HCT116 (cell line): ENCODE data around the gene GP2. TPM values are rescaled to one million over a fixed set of nuclear protein-coding genes. Genes with fewer than 3 reads are reported as not detected.

Experiments used
- ATAC-seq: fragments of 200-7000 bp; cut with Tn5 transposase; 2 replicates; pipeline ENCODE4 v1.9.1; 2020; ENCODE audit warnings: mild to moderate bottlenecking, moderate library complexity
- BruUV-seq: library from RNA; stranded (reverse); fragments of 400-500 nt; replicated peaks from 2 replicates; lab custom pipeline; 2021; lab: Mats Ljungman, UMichigan
- CTCF ChIA-PET: fragments of 300-600 bp; sonication (Branson Sonifier 250); formaldehyde crosslinking; loops from one replicate; lab custom pipeline; 2021; ENCODE audit warnings: antibody characterized with exemption; lab: Charles Lee
- POLR2A ChIA-PET: fragments of 300-600, 350-600 bp; sonication (Branson Sonifier 250); formaldehyde crosslinking; loops from one replicate; lab custom pipeline; 2021; ENCODE audit warnings: antibody characterized with exemption; lab: Charles Lee
- RAD21 ChIA-PET, 2 experiments: fragments of 300-600 bp; sonication (Branson Sonifier 250); formaldehyde crosslinking; loops; one replicate each; lab custom pipeline; 2023; ENCODE audit warnings: low total read pairs in 2 of 2; ENCODE audit not compliant: uncharacterized antibody in 2 of 2, unreplicated experiment in 2 of 2, low non-redundant PET in 1 of 2; lab: Charles Lee
- DNase-seq: peaks from one replicate; pipeline ENCODE4 v3.0.0-alpha.2; 2010; ENCODE audit warnings: low read depth, low spot score
- H2AFZ ChIP-seq: fragments of 200-600 bp; shearing (Covaris generic), sonication (generic); 2 replicates; pipeline ENCODE4 v1.6.1; 2017; ENCODE audit warnings: low read depth, mixed run types, mixed read lengths, antibody characterized with exemption, low read length; ENCODE audit not compliant: poor library complexity, severe bottlenecking
- H3K27ac ChIP-seq: 2 replicates; pipeline ENCODE4 v1.5.1; 2012; ENCODE audit warnings: low read depth, low read length
- H3K27me3 ChIP-seq: fragments of 200-600 bp; sonication (generic); 2 replicates; pipeline ENCODE4 v1.6.1; 2016; ENCODE audit warnings: mixed run types, low read length, mixed read lengths; ENCODE audit not compliant: insufficient read depth
- H3K36me3 ChIP-seq, 2 experiments: fragments of 200-500 bp in 1 of 2; fragments of 200-600 bp in 1 of 2; sonication (Bioruptor generic) in 1 of 2; sonication (generic) in 1 of 2; 2 replicates each; pipeline versions ENCODE4 v1.5.1 to v1.6.1; 2014 to 2016; ENCODE audit warnings: low read length in 2 of 2, inconsistent platforms in 1 of 2, mixed read lengths in 1 of 2, mixed run types in 1 of 2; ENCODE audit not compliant: insufficient read depth in 2 of 2, control insufficient read depth in 1 of 2
- H3K4me1 ChIP-seq, 2 experiments: fragments of 200-600 bp in 1 of 2; sonication (generic) in 1 of 2; 2 replicates each; pipeline versions ENCODE4 v1.5.1 to v1.6.1; 2012 to 2017; ENCODE audit warnings: low read length in 2 of 2, inconsistent platforms in 1 of 2, mild to moderate bottlenecking in 1 of 2, mixed read lengths in 1 of 2, mixed run types in 1 of 2, moderate library complexity in 1 of 2; ENCODE audit not compliant: insufficient read depth in 2 of 2, control insufficient read depth in 1 of 2
- H3K4me2 ChIP-seq: fragments of 200-600 bp; sonication (generic); 2 replicates; pipeline ENCODE4 v1.6.1; 2017; ENCODE audit warnings: mixed run types, low read length, mixed read lengths
- H3K4me3 ChIP-seq, 2 experiments: fragments of 200-600 bp in 1 of 2; sonication (generic) in 1 of 2; replicated peaks in 1 of 2; 2 replicates each; pipeline ENCODE4 v1.5.1; 2011 to 2016; ENCODE audit warnings: low read length in 2 of 2, control low read depth in 1 of 2, low read depth in 1 of 2, mild to moderate bottlenecking in 1 of 2, mixed read lengths in 1 of 2, mixed run types in 1 of 2
- H3K79me2 ChIP-seq: fragments of 200-600 bp; sonication (generic); 2 replicates; pipeline ENCODE4 v1.6.1; 2017; ENCODE audit warnings: mild to moderate bottlenecking, mixed run types, low read length, moderate library complexity, mixed read lengths; ENCODE audit not compliant: insufficient read depth
- H3K9ac ChIP-seq: fragments of 200-600 bp; sonication (generic); 2 replicates; pipeline ENCODE4 v1.6.1; 2016; ENCODE audit warnings: low read length, mixed read lengths
- H3K9me2 ChIP-seq: fragments of 200-600 bp; sonication (generic), shearing (Covaris generic); 2 replicates; pipeline ENCODE4 v1.6.1; 2017; ENCODE audit warnings: mixed run types, mild to moderate bottlenecking, moderate library complexity; ENCODE audit not compliant: insufficient read depth
- H3K9me3 ChIP-seq, 2 experiments: fragments of 200-500 bp in 1 of 2; fragments of 200-600 bp in 1 of 2; sonication (Bioruptor generic) in 1 of 2; sonication (generic) in 1 of 2; 2 replicates each; pipeline ENCODE4 v1.6.1; 2014 to 2017; ENCODE audit warnings: low read length in 2 of 2, mixed read lengths in 2 of 2, inconsistent platforms in 1 of 2, low read depth in 1 of 2, mild to moderate bottlenecking in 1 of 2, mixed run types in 1 of 2, moderate library complexity in 1 of 2; ENCODE audit not compliant: control insufficient read depth in 1 of 2, insufficient read depth in 1 of 2
- H4K20me1 ChIP-seq: fragments of 200-600 bp; sonication (generic), shearing (Covaris generic); 2 replicates; pipeline ENCODE4 v1.6.1; 2017; ENCODE audit warnings: mixed run types, mild to moderate bottlenecking, moderate library complexity; ENCODE audit not compliant: insufficient read depth
- ATF3 ChIP-seq: IDR thresholded peaks from 2 replicates; pipeline ENCODE4 v1.6.1; 2012
- CEBPB ChIP-seq: IDR thresholded peaks from 2 replicates; pipeline ENCODE4 v1.6.1; 2012; ENCODE audit warnings: low read depth
- CTCF ChIP-seq, 3 experiments: fragments of 200-600 bp in 1 of 3; sonication (generic) in 1 of 3; IDR thresholded peaks in 2 of 3; conservative IDR thresholded peaks in 1 of 3; 2 replicates each; pipeline ENCODE4 v1.5.1; 2012 to 2017; ENCODE audit warnings: low read depth in 2 of 3, low read length in 2 of 3, antibody characterized with exemption in 1 of 3, borderline replicate concordance in 1 of 3, control low read depth in 1 of 3, mild to moderate bottlenecking in 1 of 3, mixed read lengths in 1 of 3, mixed run types in 1 of 3, moderate library complexity in 1 of 3; ENCODE audit not compliant: insufficient read depth in 1 of 3
- EZH2 ChIP-seq: fragments of 200-600 bp; sonication (generic); IDR thresholded peaks from 2 replicates; pipeline ENCODE4 v1.6.1; 2017; ENCODE audit warnings: antibody characterized with exemption, mixed run types
- FOSL1 ChIP-seq: IDR thresholded peaks from 2 replicates; pipeline ENCODE4 v1.6.1; 2012; ENCODE audit warnings: low read depth
- POLR2A ChIP-seq: IDR thresholded peaks from 2 replicates; pipeline ENCODE4 v1.7.0; 2011; ENCODE audit warnings: borderline replicate concordance; ENCODE audit not compliant: insufficient read depth, insufficient read length; ENCODE audit errors: extremely low read depth
- SIN3A ChIP-seq: IDR thresholded peaks from 2 replicates; pipeline ENCODE4 v1.6.1; 2012; ENCODE audit warnings: low read depth
- intact Hi-C: fragments of 100-400 bp; cut with micrococcal nuclease; formaldehyde crosslinking; loops from 2 replicates; pipeline ENCODE4 v1.10.0; 2022
- total RNA-seq: library from RNA; stranded (reverse); gene quantifications from one replicate; pipeline ENCODE4 v1.2.1, GENCODE V29; 2021; ENCODE audit not compliant: unreplicated experiment
- TF ChIP-seq, protein P1 (sequence below): IDR thresholded peaks from 2 replicates; pipeline ENCODE4 v1.6.1; 2012

Gene GP2
- total RNA-seq, 1 experiment from 2014 or later = 8.7 TPM

DNA sequence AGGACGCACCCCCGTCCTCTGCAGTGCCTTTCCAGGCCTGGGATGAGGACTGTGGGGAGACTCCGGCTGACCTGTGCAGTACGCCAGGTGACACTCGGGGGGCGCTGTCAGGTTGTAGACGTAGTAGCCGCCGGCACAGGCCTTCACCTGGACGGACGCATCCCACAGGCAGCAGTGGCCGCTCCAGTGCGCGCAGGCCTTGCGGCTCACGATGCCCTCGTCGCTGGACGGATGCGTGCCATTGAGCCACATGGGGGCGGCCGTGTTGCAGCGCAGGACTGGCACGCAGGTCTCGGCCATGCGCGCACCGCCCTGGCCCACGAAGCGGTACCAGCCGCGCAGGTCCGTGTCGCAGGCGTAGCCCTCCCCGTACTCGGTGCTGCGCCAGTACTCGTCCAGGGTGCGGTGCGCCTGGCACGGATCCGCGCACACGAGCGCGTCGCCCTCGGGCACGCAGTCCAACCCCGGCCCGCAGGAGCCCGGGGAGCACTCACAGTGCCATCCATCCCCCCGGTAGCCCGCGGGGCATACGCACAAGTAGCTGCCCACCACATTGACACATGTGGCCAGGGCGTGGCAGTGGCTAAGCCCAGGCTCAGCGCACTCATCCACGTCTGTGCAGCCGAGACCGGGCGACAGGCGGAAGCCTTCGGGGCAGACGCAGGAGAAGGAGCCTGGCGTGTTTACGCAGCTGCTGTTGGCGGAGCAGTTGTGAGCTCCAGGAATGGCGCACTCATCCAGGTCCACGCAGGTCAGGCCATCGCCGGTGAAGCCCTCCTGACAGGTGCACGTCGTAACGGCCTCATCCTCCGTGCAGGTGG, 21.3 kb upstream of the GP2 start:
- TF ChIP-seq CEBPB (no peak), EZH2 (no peak), POLR2A (no peak), ATF3 (no peak), SIN3A (no peak), CTCF (IDR thresholded peaks at IDR 0.05 in 2 of 3, conservative IDR thresholded peaks at IDR 0.05 in 1 of 3; ENCODE audit: borderline replicate concordance in 1 of 3, insufficient read depth in 1 of 3, low read depth in 2 of 3, low read length in 2 of 3) (peak in 1 of 3 experiments; percentile 14; a peak in 2 of 6 replicates), FOSL1 (no peak)
- TF ChIP-seq, protein P1, sequence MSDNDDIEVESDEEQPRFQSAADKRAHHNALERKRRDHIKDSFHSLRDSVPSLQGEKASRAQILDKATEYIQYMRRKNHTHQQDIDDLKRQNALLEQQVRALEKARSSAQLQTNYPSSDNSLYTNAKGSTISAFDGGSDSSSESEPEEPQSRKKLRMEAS = no peak
- no TSS peak for BruUV-seq
- ChIA-PET RAD21 (no interaction called here), POLR2A (no interaction called here), CTCF (interaction anchor here (1.2 to 1.4 kb wide), 3 partner anchors 9 to 450 kb away, joined by 3 to 5 read pairs (median 4); no protein-coding TSS in a partner anchor)
- intact Hi-C loops = no loop called here
- DNase-seq (no peak), ATAC-seq (no peak)
- Histone ChIP-seq H3K4me3 (no peak overlapping the region), H3K9me2 (no peaks in the 10 kb centered on the region), H2AFZ (no peak overlapping the region), H3K4me1 (no peaks in the 10 kb centered on the region), H4K20me1 (no peaks in the 10 kb centered on the region), H3K4me2 (no peak overlapping the region), H3K36me3 (no peaks in the 10 kb centered on the region), H3K27ac (no peak overlapping the region), H3K79me2 (no peaks in the 10 kb centered on the region), H3K9me3 (no peaks in the 10 kb centered on the region), H3K27me3 (peaks cover 28% of the 10 kb centered on the region), H3K9ac (no peak overlapping the region)
